HepG2 (cell line): ENCODE results near the gene AFDN. TPM values are rescaled to one million over a fixed set of nuclear protein-coding genes. Genes with fewer than 3 reads are reported as not detected.

Experiments
- AHR ChIP-seq: IDR thresholded peaks from 2 replicates; pipeline ENCODE4 v1.6.1; 2018; ENCODE audit warnings: missing genetic modification reagents, missing compliant biosample characterization
- IKZF1 ChIP-seq: fragments of 450-650 bp; IDR thresholded peaks from 2 replicates; pipeline ENCODE4 v1.7.1; 2016
- IKZF4 ChIP-seq: sonication (generic); formaldehyde crosslinking; IDR thresholded peaks from 2 replicates; pipeline ENCODE4 v1.5.1; 2020; ENCODE audit warnings: borderline replicate concordance, mild to moderate bottlenecking, low read depth, missing genetic modification reagents; ENCODE audit errors: not compliant biosample characterization
- IRF9 ChIP-seq: sonication (generic); formaldehyde crosslinking; IDR thresholded peaks from 2 replicates; pipeline ENCODE4 v1.8.0; 2022; ENCODE audit warnings: missing genetic modification reagents, mild to moderate bottlenecking, borderline replicate concordance
- MED8 ChIP-seq: sonication (generic); formaldehyde crosslinking; IDR thresholded peaks from 2 replicates; pipeline ENCODE4 v1.8.1; 2023; ENCODE audit warnings: mild to moderate bottlenecking, missing genetic modification reagents; ENCODE audit not compliant: insufficient replicate concordance
- MEIS2 ChIP-seq: sonication (generic); formaldehyde crosslinking; IDR thresholded peaks from 2 replicates; pipeline ENCODE4 v1.9.0; 2021; ENCODE audit warnings: mild to moderate bottlenecking, missing genetic modification reagents
- NR1H2 ChIP-seq: sonication (generic); formaldehyde crosslinking; IDR thresholded peaks from 2 replicates; pipeline ENCODE4 v1.8.1; 2022; ENCODE audit warnings: low read depth, missing genetic modification reagents, borderline replicate concordance
- RBM22 ChIP-seq: fragments of 200-400 bp; formaldehyde crosslinking; optimal IDR thresholded peaks from 2 replicates; pipeline ENCODE3; 2017; ENCODE audit warnings: mild to moderate bottlenecking, low read length, moderate library complexity
- SOX5 ChIP-seq: IDR thresholded peaks from 2 replicates; pipeline ENCODE4 v1.6.1; 2016; ENCODE audit warnings: borderline replicate concordance
- SYNCRIP ChIP-seq: fragments of 200-400 bp; formaldehyde crosslinking; IDR thresholded peaks from 2 replicates; pipeline ENCODE4 v1.6.1; 2018; ENCODE audit warnings: mild to moderate bottlenecking, low read depth, low read length; ENCODE audit not compliant: insufficient read depth
- ZBTB14 ChIP-seq: sonication (generic); formaldehyde crosslinking; IDR thresholded peaks from 2 replicates; pipeline ENCODE4 v1.4.0; 2020; ENCODE audit warnings: missing genetic modification reagents
- ZNF101 ChIP-seq: sonication (generic); formaldehyde crosslinking; IDR thresholded peaks from 2 replicates; pipeline ENCODE4 v1.4.0; 2020; ENCODE audit warnings: mild to moderate bottlenecking, low read depth, missing genetic modification reagents, borderline replicate concordance
- ZNF142 ChIP-seq: sonication (generic); formaldehyde crosslinking; IDR thresholded peaks from 2 replicates; pipeline ENCODE4 v1.4.0; 2020; ENCODE audit warnings: missing genetic modification reagents
- ZNF234 ChIP-seq: sonication (generic); formaldehyde crosslinking; conservative IDR thresholded peaks from 2 replicates; pipeline ENCODE4 v1.5.1; 2020; ENCODE audit warnings: mild to moderate bottlenecking, missing genetic modification reagents
- ZNF546 ChIP-seq: sonication (generic); formaldehyde crosslinking; conservative IDR thresholded peaks from 2 replicates; pipeline ENCODE4 v1.8.1; 2023; ENCODE audit warnings: mild to moderate bottlenecking, missing genetic modification reagents
- ZNF557 ChIP-seq: sonication (generic); formaldehyde crosslinking; IDR thresholded peaks from 2 replicates; pipeline ENCODE4 v1.4.0; 2020; ENCODE audit warnings: missing genetic modification reagents
- ZNF570 ChIP-seq: sonication (generic); formaldehyde crosslinking; IDR thresholded peaks from 2 replicates; pipeline ENCODE4 v1.4.0; 2020; ENCODE audit warnings: mild to moderate bottlenecking, missing genetic modification reagents, borderline replicate concordance
- ZNF703 ChIP-seq: sonication (generic); formaldehyde crosslinking; IDR thresholded peaks from 2 replicates; pipeline ENCODE4 v1.5.1; 2020; ENCODE audit warnings: missing genetic modification reagents, mild to moderate bottlenecking, moderate library complexity, borderline replicate concordance
- ZNF709 ChIP-seq: sonication (generic); formaldehyde crosslinking; IDR thresholded peaks from 2 replicates; pipeline ENCODE4 v1.5.0; 2020; ENCODE audit warnings: mild to moderate bottlenecking, missing genetic modification reagents
- ZNF773 ChIP-seq: sonication (generic); formaldehyde crosslinking; IDR thresholded peaks from 2 replicates; pipeline ENCODE4 v1.4.0; 2020; ENCODE audit warnings: missing genetic modification reagents, borderline replicate concordance
- ZZZ3 ChIP-seq: sonication (generic); formaldehyde crosslinking; IDR thresholded peaks from 2 replicates; pipeline ENCODE4 v1.4.0; 2020; ENCODE audit warnings: missing genetic modification reagents, mild to moderate bottlenecking, borderline replicate concordance
- polyA plus RNA-seq, 8 experiments: library from polyadenylated mRNA; depleted of rRNA in 3 of 8; stranded (reverse) in 7 of 8; unstranded in 1 of 8; fragments of >200 nt; fragmentation: Illumina TruSeq in 4 of 8; extraction: Trizol in 4 of 8; gene quantifications; 2 replicates each; pipeline versions ENCODE4 v1.2.1 to v1.2.3, GENCODE V29; 2011 to 2016; ENCODE audit warnings: low read depth in 4 of 8, missing spikeins in 1 of 8, mixed read lengths in 1 of 8; ENCODE audit not compliant: insufficient read depth in 1 of 8
- total RNA-seq, 5 experiments: library from RNA; depleted of rRNA; stranded (reverse); fragments of >200 nt; fragmentation: Illumina TruSeq; extraction: Trizol; gene quantifications; 2 replicates each; pipeline ENCODE4 v1.2.3, GENCODE V29; 2016; ENCODE audit warnings: low read depth in 1 of 5

AFDN gene
- total and polyA plus RNA-seq, 2 of the 13 experiments (the other 11 are each of a cell fraction or from before 2014, with no cell fraction given): 136 to 151 TPM

- TF ChIP-seq ZNF142 (CRISPR knock-in tag): 0 out of 2 replicates have a peak, but pooled peaks have one; percentile 49
- TF ChIP-seq SOX5 (CRISPR knock-in tag): no peak
- TF ChIP-seq ZNF709 (CRISPR knock-in tag): no peak
- TF ChIP-seq ZNF234 (CRISPR knock-in tag): no peak
- TF ChIP-seq ZZZ3 (CRISPR knock-in tag): 0 out of 2 replicates have a peak, but pooled peaks have one; percentile 58
- peak; percentile 94 for TF ChIP-seq ZBTB14
- TF ChIP-seq MEIS2 (CRISPR knock-in tag): 0 out of 2 replicates have a peak, but pooled peaks have one; percentile 48
- no peak for TF ChIP-seq AHR
- TF ChIP-seq ZNF101 (CRISPR knock-in tag): no peak
- no peak for TF ChIP-seq ZNF703 (CRISPR knock-in tag)
- TF ChIP-seq IRF9 (CRISPR knock-in tag): 0 out of 2 replicates have a peak, but pooled peaks have one; percentile 55
- peak; percentile 54 for TF ChIP-seq IKZF4
- no peak for TF ChIP-seq IKZF1
- no peak for TF ChIP-seq ZNF546 (CRISPR knock-in tag)
- no peak for TF ChIP-seq ZNF570 (CRISPR knock-in tag)
- no peak for TF ChIP-seq ZNF773 (CRISPR knock-in tag)
- TF ChIP-seq MED8 (CRISPR knock-in tag): no peak
- no peak for TF ChIP-seq ZNF557
- TF ChIP-seq NR1H2 (CRISPR knock-in tag): no peak
- no peak for TF ChIP-seq SYNCRIP
- TF ChIP-seq RBM22: no peak
Measured at GRCh38 chr6:167826230-167826895, 348 bp upstream of the AFDN start (continued).
